NCI-H2227 (cell line): ENCODE data around the gene GPR87.

Experiments
- DNase-seq: peaks from one replicate; lab custom pipeline; 2025; ENCODE audit not compliant: unreplicated experiment; lab: John Stamatoyannopoulos, UW

GPR87 gene

GRCh38 chr3:151315846-151316245 is 774 bp downstream of the GPR87 start:
- DNase-seq, result no peak

- no peak for DNase-seq
These were observed 1.5 kb downstream of the GPR87 start for GRCh38 chr3:151315136-151315535.

GRCh38 chr3:151314593-151314992 is 2.0 kb downstream of the GPR87 start:
- DNase-seq, result no peak

- DNase-seq, result no peak
These were observed 2.5 kb downstream of the GPR87 start for GRCh38 chr3:151314137-151314536.

GRCh38 chr3:151312972-151313371 is 3.6 kb downstream of the GPR87 start:
- no peak for DNase-seq

GRCh38 chr3:151309566-151309965 is 7.1 kb downstream of the GPR87 start:
- DNase-seq, result no peak

GRCh38 chr3:151307583-151308488 is 8.8 kb downstream of the GPR87 start:
- DNase-seq, result no peak

- no peak for DNase-seq
These were observed 9.5 kb downstream of the GPR87 start for GRCh38 chr3:151307131-151307530.

GRCh38 chr3:151306168-151306810 is 10.3 kb downstream of the GPR87 start:
- DNase-seq, result no peak

- no peak for DNase-seq
These were observed 10.9 kb downstream of the GPR87 start for GRCh38 chr3:151305775-151306151.

GRCh38 chr3:151305060-151305774 is 11.4 kb downstream of the GPR87 start:
- no peak for DNase-seq

GRCh38 chr3:151303751-151304150 is 12.9 kb downstream of the GPR87 start:
- no peak for DNase-seq

GRCh38 chr3:151301787-151302186 is 14.8 kb downstream of the GPR87 start:
- DNase-seq, result no peak

GRCh38 chr3:151300539-151300938 is 16.1 kb downstream of the GPR87 start:
- DNase-seq, result no peak

- DNase-seq, result no peak
These were observed 17.6 kb downstream of the GPR87 start for GRCh38 chr3:151299006-151299405.

- DNase-seq, result no peak
These were observed 19.2 kb downstream of the GPR87 start for GRCh38 chr3:151297429-151297828.

- no peak for DNase-seq
These were observed 20.4 kb downstream of the GPR87 start for GRCh38 chr3:151296226-151296625.

GRCh38 chr3:151293127-151293526 is 23.5 kb downstream of the GPR87 start:
- DNase-seq, result no peak

- no peak for DNase-seq
These were observed 25.9 kb downstream of the GPR87 start for GRCh38 chr3:151290673-151291072.

GRCh38 chr3:151289445-151289844 is 27.2 kb downstream of the GPR87 start:
- no peak for DNase-seq

- DNase-seq, result no peak
These were observed 30.7 kb downstream of the GPR87 start for GRCh38 chr3:151285940-151286339.
